Effector memory CD4-positive, alpha-beta T cell (primary cell): ENCODE data around the gene NR4A2.
A peak's percentile ranks its signal among the peaks of the same experiment; 100 is the strongest.

Experiments used
- DNase-seq, 3 donors: peaks; one replicate each; pipeline ENCODE4 v3.0.0-alpha.2; 2020
- H3K27ac ChIP-seq: 2 replicates; pipeline ENCODE4 v1.7.0; 2013; ENCODE audit warnings: mild to moderate bottlenecking, low read length, moderate library complexity; ENCODE audit not compliant: insufficient read depth, poor library complexity, severe bottlenecking
- H3K27me3 ChIP-seq: replicated peaks from 2 replicates; pipeline ENCODE4 v1.7.0; 2013; ENCODE audit warnings: mild to moderate bottlenecking, low read length; ENCODE audit not compliant: insufficient read depth, control insufficient read depth, poor library complexity, severe bottlenecking
- H3K36me3 ChIP-seq: 2 replicates; pipeline ENCODE4 v1.7.0; 2013; ENCODE audit warnings: mild to moderate bottlenecking, low read length, moderate library complexity; ENCODE audit not compliant: control insufficient read depth, insufficient read depth
- H3K4me1 ChIP-seq: 2 replicates; pipeline ENCODE4 v1.7.0; 2013; ENCODE audit warnings: low read length, mild to moderate bottlenecking; ENCODE audit not compliant: control insufficient read depth, insufficient read depth, poor library complexity, severe bottlenecking
- H3K4me3 ChIP-seq: 2 replicates; pipeline ENCODE4 v1.7.0; 2013; ENCODE audit warnings: low read length, low read depth, mild to moderate bottlenecking; ENCODE audit not compliant: insufficient read depth, poor library complexity, severe bottlenecking
- H3K9me3 ChIP-seq: 2 replicates; pipeline ENCODE4 v1.7.0; 2013; ENCODE audit warnings: mild to moderate bottlenecking, low read length, moderate library complexity; ENCODE audit not compliant: control insufficient read depth

NR4A2 gene

DNA sequence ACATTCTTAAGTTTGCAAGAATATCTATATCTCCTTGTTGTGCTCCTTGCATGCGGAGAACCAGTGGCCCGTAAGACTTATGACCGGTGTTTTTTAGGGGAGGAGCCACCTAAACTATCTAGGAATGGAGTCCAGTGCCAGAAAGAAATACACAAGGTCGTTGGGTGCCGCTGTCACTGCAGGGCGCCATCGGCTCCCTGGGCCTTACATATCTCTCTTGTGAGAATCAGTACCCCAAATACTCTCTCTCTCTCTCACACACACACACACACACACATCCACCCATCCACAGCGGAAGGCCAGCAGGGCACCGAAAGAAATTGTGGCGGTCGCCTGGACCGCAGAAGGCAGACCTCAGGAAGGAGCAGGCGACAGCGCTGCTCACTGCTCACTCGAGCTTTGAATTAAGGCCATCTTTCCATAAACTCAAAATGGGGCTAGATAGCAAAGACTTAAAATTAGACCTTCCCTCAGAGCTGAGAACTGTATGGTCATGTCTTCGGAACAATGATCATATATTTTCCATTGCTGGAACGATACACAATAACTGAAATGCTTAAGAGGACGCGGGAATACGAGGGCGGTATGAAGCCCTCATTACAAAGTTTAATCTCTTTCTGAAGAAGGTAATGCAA, 10.4 kb downstream of the NR4A2 start:
- H3K36me3 ChIP-seq, result no peaks in the 10 kb centered on the region
- no peaks in the 10 kb centered on the region for H3K9me3 ChIP-seq
- no peak for DNase-seq
- peaks cover 41% of the 10 kb centered on the region for H3K27me3 ChIP-seq
- H3K4me3 ChIP-seq, result peak overlapping the region; percentile 39
- H3K27ac ChIP-seq, result no peak overlapping the region
- H3K4me1 ChIP-seq, result peaks cover 32% of the 10 kb centered on the region

DNA sequence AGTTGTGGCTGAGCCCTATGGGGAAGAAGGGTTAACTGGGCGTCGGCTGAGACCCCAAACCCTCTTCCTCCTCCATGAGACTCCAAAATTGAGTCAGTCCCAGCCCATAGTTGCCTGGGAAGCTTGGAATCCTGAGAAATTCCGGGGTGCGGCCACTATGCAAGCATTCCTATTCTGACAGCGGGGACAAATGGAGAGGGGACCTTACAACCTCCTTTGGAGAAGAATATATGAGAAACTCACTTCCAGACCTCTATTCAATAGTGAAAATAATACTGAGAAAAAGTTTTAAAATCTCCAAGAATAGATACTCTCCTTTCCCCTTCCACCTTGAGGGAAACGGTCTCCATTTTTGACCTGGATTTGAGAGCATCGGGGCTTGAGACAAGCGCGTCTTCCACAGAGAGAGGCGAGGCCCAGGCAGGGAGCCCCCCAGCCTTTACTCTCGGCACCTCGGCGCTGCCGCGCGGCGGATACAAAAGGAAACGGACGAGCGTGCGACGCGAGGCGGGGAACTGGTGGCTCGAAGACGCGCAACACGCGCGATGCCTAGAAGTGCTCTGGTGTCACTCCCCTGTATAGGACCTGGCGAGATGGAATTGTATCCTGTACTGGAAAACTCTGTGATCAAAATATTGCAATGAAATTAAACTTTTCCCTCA, 11.1 kb downstream of the NR4A2 start:
- no peak for DNase-seq
- no peaks in the 10 kb centered on the region for H3K36me3 ChIP-seq
- peaks cover 41% of the 10 kb centered on the region for H3K27me3 ChIP-seq
- H3K9me3 ChIP-seq, result no peaks in the 10 kb centered on the region
- H3K4me3 ChIP-seq, result peak overlapping the region; percentile 39
- no peak overlapping the region for H3K27ac ChIP-seq
- peaks cover 32% of the 10 kb centered on the region for H3K4me1 ChIP-seq

DNA sequence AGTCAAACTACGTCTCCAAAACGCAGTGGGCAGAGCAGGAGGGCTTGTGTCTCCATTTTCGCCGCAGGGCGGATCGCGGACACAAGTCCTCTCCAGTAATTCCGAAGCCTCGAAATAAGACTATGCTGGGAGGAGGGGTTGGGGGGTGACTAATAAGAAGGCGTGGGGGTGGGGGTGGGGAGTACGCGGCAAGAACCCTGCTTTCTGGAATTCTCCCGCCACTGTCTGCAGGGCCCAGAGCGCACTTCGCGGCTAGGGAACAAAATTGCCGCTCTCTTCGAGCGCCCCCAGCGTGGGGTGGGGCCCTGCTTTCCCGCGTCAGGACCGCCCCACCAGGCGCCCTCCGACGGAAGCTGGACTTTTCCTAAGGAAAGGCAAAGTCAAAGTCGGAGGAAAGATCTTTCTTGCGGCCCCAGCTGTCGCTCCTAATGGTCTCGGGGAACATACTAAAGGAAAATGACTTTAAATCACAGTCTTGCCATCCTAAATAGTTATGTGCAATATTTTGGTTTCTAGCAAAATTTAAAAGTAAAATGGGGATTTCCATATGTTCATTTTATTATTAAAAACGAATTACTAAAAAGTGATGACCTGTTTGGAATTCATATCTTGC, 11.9 kb downstream of the NR4A2 start:
- DNase-seq, result no peak
- H3K9me3 ChIP-seq, result no peaks in the 10 kb centered on the region
- H3K4me3 ChIP-seq, result no peak overlapping the region
- H3K36me3 ChIP-seq, result no peaks in the 10 kb centered on the region
- H3K27me3 ChIP-seq, result peaks cover 41% of the 10 kb centered on the region
- no peak overlapping the region for H3K27ac ChIP-seq
- H3K4me1 ChIP-seq, result peaks cover 32% of the 10 kb centered on the region

GRCh38 chr2:156319811-156320485, 12.6 kb downstream of the NR4A2 start:
- Histone ChIP-seq H3K27ac (no peak overlapping the region), H3K4me3 (no peak overlapping the region)

DNA sequence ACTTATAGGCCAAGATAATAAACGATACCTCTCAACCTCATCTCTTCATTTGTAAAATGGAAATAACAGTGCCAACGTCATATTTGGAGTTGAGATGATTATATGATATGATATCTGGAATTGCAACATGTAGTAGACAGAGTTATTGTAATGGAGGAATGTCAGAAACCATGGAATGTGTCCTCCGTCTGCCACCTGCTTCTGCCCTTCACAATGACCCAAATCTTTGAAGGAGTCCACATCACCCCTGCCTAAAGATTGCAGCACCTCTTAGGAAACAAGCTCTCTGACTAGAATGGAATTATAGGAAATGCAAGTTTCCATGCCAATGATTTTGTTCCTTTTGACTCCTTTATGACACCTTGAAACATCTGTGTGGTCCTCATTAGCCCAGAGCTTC, 14.9 kb downstream of the NR4A2 start:
- no peak for DNase-seq
- H3K4me1 ChIP-seq, result peaks cover 27% of the 10 kb centered on the region
- H3K4me3 ChIP-seq, result no peak overlapping the region
- H3K27ac ChIP-seq, result no peak overlapping the region
- peaks cover 33% of the 10 kb centered on the region for H3K27me3 ChIP-seq
- H3K36me3 ChIP-seq, result no peaks in the 10 kb centered on the region
- H3K9me3 ChIP-seq, result no peaks in the 10 kb centered on the region

More at GRCh38 chr2:156319811-156320485, 12.6 kb downstream of the NR4A2 start:
- H3K36me3 ChIP-seq, result no peaks in the 10 kb centered on the region
- no peaks in the 10 kb centered on the region for H3K9me3 ChIP-seq
- H3K27me3 ChIP-seq, result peaks cover 41% of the 10 kb centered on the region
- no peak for DNase-seq
- peaks cover 32% of the 10 kb centered on the region for H3K4me1 ChIP-seq

DNA sequence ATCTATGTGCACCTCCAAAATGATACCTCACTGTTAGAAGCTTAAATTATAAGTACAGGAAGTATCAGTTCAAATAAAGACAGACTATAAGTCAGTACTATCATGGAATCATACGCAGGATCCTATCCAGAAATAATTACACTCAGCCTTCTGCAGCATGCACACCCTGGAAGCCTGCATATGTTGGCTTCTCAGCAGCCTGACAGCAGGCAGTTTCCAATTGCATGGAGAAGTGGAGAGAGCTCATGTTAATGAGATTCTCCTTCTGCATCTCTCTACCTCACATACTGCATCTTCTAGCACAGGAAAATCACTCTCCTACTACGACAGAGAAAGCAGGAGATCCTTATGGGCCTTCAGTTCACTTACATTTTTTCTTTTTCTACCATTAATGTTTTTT, 20.5 kb downstream of the NR4A2 start:
- Histone ChIP-seq H3K4me3 (no peak overlapping the region), H3K27me3 (no peaks in the 10 kb centered on the region), H3K36me3 (no peaks in the 10 kb centered on the region), H3K9me3 (no peaks in the 10 kb centered on the region), H3K4me1 (no peaks in the 10 kb centered on the region), H3K27ac (no peak overlapping the region)
- no peak for DNase-seq

DNA sequence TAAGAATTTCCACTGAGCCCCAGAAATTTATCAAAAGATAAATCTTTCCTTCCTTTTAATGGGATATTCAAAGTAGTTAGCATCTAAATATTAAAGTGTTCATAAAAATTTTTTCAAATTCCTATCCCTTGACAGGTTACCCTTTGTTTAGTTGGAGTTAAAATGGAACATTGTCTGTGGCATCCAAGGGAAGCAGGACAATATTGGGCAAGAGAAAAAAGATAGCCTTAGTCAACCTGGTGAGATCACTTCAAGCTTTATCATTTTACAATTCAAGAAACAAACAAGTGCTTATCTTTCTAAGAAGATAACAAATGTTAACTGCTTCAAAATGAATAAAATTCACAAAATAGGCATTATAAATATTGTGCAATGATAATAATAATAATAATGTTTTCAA, 21.7 kb downstream of the NR4A2 start:
- Histone ChIP-seq H3K4me3 (no peak overlapping the region), H3K27me3 (no peaks in the 10 kb centered on the region), H3K9me3 (no peaks in the 10 kb centered on the region), H3K4me1 (no peaks in the 10 kb centered on the region), H3K36me3 (no peaks in the 10 kb centered on the region), H3K27ac (no peak overlapping the region)
- no peak for DNase-seq

DNA sequence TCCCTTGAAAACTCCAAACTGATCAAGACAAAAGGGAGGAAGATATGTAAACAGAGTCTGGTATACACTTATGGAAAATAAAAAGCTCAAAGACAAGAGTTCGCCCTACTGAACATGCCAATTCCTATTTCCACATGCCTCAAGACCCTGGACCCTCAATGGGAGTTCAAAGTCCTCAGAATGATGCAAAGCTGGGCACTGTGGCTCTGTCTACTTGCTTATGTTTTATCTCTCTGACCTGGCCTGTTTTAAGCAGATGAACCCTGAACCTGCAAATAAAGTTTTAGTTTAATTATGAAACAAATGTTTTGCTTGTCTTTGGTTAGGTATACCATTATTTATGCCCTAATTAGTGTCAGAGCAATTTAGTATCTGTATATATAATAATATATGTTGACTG, 22.6 kb downstream of the NR4A2 start:
- Histone ChIP-seq H3K4me3 (no peak overlapping the region), H3K27ac (no peak overlapping the region), H3K9me3 (no peaks in the 10 kb centered on the region), H3K4me1 (no peaks in the 10 kb centered on the region), H3K36me3 (no peaks in the 10 kb centered on the region), H3K27me3 (no peaks in the 10 kb centered on the region)
- no peak for DNase-seq

- H3K9me3 ChIP-seq, result no peaks in the 10 kb centered on the region
Measured at GRCh38 chr2:156309167-156309566, 23.4 kb downstream of the NR4A2 start.

GRCh38 chr2:156306821-156307220, 25.7 kb downstream of the NR4A2 start:
- no peak for DNase-seq
- Histone ChIP-seq H3K27ac (no peak overlapping the region), H3K27me3 (no peaks in the 10 kb centered on the region), H3K9me3 (no peaks in the 10 kb centered on the region), H3K36me3 (no peaks in the 10 kb centered on the region), H3K4me3 (no peak overlapping the region), H3K4me1 (no peaks in the 10 kb centered on the region)

More at GRCh38 chr2:156309167-156309566, 23.4 kb downstream of the NR4A2 start:
- Histone ChIP-seq H3K36me3 (no peaks in the 10 kb centered on the region), H3K27ac (no peak overlapping the region), H3K4me1 (no peaks in the 10 kb centered on the region), H3K27me3 (no peaks in the 10 kb centered on the region), H3K4me3 (no peak overlapping the region)
- DNase-seq, result no peak
